ENCODE data around the gene TMEM98.
"Not testable (repeated sequence)": the region's sequence is repeated elsewhere in the genome, so short reads cannot be mapped to it uniquely, and the experiment has no call there.

Gene TMEM98, protein sequence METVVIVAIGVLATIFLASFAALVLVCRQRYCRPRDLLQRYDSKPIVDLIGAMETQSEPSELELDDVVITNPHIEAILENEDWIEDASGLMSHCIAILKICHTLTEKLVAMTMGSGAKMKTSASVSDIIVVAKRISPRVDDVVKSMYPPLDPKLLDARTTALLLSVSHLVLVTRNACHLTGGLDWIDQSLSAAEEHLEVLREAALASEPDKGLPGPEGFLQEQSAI

GRCh38 chr17:32927724-32928585 lies at the start of gene TMEM98:
TSS of gene TMEM98 (plus strand) at chr17:32928153. CDS start at chr17:32931529, 3,376 bp downstream.
- peak; percentile 69 for DNase-seq (ENCODE audit: low spot score)
- Histone ChIP-seq H3K4me3 (peak within 1 kb of the TSS; percentile 93), H3K27ac (peak within 1 kb of the TSS; percentile 64 to 86)
- TF ChIP-seq, protein P1, sequence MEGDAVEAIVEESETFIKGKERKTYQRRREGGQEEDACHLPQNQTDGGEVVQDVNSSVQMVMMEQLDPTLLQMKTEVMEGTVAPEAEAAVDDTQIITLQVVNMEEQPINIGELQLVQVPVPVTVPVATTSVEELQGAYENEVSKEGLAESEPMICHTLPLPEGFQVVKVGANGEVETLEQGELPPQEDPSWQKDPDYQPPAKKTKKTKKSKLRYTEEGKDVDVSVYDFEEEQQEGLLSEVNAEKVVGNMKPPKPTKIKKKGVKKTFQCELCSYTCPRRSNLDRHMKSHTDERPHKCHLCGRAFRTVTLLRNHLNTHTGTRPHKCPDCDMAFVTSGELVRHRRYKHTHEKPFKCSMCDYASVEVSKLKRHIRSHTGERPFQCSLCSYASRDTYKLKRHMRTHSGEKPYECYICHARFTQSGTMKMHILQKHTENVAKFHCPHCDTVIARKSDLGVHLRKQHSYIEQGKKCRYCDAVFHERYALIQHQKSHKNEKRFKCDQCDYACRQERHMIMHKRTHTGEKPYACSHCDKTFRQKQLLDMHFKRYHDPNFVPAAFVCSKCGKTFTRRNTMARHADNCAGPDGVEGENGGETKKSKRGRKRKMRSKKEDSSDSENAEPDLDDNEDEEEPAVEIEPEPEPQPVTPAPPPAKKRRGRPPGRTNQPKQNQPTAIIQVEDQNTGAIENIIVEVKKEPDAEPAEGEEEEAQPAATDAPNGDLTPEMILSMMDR (IDR thresholded peaks at IDR 0.05): no peak

- TF ChIP-seq, protein P1 (IDR thresholded peaks at IDR 0.05): no peak
- peak overlapping the region in 1 of 2 donors; percentile 19 for H3K27ac ChIP-seq
- H3K4me3 ChIP-seq: no peak overlapping the region
- no peak for DNase-seq (ENCODE audit: low spot score)
These were observed 49.7 kb upstream of the TMEM98 start for GRCh38 chr17:32878211-32878610.

DNA sequence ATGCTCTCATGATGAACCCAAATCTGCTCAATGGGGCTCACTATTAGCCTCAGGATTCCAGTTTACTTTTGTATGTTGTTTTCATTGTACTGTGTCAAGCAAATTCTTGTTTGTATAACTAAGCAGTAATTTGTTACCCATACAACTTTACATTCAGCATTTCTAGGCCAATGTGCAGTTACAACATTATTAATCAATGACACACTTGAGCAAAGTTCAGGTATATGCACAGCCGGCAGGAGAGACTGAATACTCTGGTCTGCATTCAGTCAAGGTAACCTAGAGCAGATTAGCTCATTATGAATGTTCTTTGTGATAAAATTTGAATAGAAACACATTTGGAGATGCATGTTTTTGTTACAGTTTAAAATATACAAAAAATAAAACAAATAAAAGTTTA lies 48.8 kb upstream of the TMEM98 start:
- H3K4me3 ChIP-seq: no peak overlapping the region
- H3K27ac ChIP-seq: no peak overlapping the region
- no peak for DNase-seq (ENCODE audit: low spot score)
- TF ChIP-seq, protein P1 (IDR thresholded peaks at IDR 0.05): no peak

DNA sequence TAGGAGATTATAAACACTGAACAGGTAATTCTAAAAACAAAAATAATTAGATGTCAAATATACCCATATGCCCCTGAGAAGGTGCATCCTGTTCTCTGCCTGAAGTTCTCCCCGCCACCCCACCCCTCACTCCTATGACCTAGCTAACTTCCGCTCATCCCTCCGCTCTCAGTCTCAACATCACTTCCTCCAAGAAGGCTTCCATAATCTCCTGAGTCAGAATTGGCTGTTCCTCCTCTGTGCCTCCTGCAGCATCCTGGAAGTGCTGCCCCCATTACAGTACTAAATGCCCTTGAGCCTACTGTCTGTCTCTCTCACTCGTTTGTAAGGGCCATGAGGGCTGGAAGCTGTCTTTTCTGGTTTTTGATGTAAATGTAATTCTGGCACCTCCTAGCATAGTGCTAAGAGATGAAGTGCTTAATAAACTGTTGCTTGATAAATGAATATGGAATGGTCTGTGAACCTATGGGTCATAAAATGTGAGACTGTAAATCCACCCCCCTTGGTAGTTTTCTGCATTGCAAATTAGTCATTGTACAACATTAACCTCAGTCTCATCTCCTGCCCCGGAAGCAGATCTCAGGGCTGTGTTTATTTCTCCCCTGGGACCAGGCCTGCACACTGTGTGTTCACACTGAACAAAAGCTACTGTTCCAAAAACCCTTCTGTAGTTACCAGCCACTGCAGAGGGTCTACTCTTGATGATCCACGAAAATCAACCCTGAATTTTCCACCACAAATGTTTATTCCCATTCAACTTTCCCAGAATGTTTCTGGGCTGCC lies 47.1 kb upstream of the TMEM98 start:
- TF ChIP-seq, protein P1 (IDR thresholded peaks at IDR 0.05): no peak
- H3K27ac ChIP-seq: no peak overlapping the region
- H3K4me3 ChIP-seq: no peak overlapping the region
- no peak for DNase-seq (ENCODE audit: low spot score)

DNA sequence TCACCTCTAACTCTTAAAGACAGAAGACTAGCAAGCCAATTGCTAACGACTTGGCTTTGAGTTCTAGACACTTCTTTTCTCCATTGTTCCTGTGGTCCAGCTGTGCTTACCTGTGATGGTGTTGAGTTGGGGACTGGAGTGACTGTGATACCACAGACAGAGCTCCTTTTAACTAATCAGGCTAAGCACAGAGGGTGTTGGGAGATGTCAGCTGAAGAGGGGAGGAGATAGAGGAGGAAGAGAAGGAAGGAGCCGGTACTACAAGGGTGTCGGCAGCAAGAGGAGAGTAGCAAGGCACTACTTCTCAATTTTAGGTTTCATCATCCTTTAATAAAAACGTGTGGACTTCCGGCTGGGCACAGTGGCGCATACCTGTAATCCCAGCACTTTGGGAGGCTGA lies 45.9 kb upstream of the TMEM98 start:
- DNase-seq (ENCODE audit: low spot score): no peak
- no peak overlapping the region for H3K4me3 ChIP-seq
- TF ChIP-seq, protein P1 (IDR thresholded peaks at IDR 0.05): no peak
- no peak overlapping the region for H3K27ac ChIP-seq

DNA sequence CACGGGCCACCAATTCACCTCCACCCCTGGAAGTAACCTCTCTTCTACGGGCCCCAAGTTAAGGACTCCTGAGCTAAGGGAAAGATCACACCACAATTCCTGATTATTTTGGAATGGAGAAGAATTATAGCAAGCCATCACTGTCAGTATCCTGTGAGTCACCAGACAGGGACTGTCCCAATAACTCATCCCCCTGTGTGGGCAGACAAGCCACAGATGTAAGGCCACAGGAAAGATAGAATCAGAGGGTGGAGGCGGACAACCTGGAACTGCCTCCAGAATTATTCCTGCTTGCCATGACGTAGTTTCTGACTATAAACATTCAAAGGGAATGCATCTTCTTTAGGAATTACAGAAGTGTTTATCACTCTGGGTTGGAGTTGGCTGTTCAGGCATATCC lies 45.2 kb upstream of the TMEM98 start:
- TF ChIP-seq, protein P1 (IDR thresholded peaks at IDR 0.05): no peak
- H3K4me3 ChIP-seq: no peak overlapping the region
- no peak overlapping the region for H3K27ac ChIP-seq
- no peak for DNase-seq (ENCODE audit: low spot score)

GRCh38 chr17:32886951-32887350 lies 41.0 kb upstream of the TMEM98 start:
- H3K4me3 ChIP-seq; DNase-seq (ENCODE audit: low spot score); H3K27ac ChIP-seq: not testable (repeated sequence)

DNA sequence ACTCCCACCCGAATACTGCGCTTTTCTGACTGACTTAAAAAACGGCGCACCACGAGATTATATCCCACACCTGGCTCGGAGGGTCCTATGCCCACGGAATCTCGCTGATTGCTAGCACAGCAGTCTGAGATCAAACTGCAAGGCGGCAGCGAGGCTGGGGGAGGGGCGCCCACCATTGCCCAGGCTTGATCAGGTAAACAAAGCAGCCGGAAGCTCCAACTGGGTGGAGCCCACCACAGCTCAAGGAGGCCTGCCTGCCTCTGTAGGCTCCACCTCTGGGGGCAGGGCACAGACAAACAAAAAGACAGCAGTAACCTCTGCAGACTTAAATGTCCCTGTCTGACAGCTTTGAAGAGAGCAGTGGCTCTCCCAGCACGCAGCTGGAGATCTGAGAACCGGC lies 40.5 kb upstream of the TMEM98 start:
- not testable (repeated sequence) for H3K4me3 ChIP-seq; DNase-seq (ENCODE audit: low spot score); H3K27ac ChIP-seq

Data from coronary artery (tissue), 2 donors.